ENCODE measurements around the gene KPNA1. TPM values are rescaled to one million over a fixed set of nuclear protein-coding genes. Genes with fewer than 3 reads are reported as not detected.

KPNA1 gene
- total and polyA plus RNA-seq, 2 of the 13 experiments (the other 11 are each of a cell fraction or from before 2014, with no cell fraction given), result 15.4 to 30.0 TPM

DNA sequence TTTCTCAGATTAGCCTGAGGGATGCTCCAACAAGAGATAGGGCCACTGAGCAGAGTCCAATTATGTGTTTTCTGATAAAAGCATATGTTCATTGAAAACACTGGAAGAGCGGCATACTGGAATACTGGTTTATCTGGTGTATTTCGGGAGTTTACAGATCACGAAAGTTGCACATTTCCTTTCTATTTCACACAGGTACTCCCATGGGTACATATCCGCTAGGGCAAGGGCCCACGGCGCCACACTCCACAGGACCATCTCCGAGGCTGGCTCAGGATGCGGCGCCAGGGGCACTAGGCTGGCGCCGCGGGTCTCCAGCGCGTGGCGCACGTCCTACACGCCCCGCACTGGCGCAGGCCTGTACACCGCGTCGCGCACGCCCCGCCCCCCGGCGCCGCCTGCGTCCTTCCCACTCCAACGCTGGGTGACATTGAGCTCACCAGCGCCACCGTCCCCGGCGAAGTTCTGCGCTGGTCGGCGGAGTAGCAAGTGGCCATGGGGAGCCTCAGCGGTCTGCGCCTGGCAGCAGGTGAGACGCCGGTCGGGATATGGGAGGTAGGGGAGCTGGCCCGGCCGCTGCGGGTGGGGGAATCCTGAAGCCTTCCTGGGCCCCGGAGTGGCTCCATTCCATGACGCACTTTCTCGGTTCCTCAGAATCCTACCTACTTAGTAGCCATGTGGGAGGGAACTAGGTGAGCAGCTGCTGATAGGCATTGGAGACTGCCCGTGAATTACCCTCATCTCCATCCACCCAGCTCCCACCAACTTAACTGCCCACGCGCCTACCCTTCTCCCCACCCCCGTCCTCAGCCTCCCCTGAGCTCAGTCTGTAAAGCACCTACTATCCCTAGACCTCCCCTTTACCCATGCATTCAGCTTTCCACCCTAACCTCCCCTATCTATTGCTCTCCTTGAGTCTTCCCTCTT, 130.7 kb downstream of the KPNA1 start, which contains the start of gene FAM162A (continued):
- TF ChIP-seq NR0B2 (CRISPR knock-in tag; IDR thresholded peaks at IDR 0.05), result peak; percentile 67; the same call in 1 of the 2 replicates
- TF ChIP-seq ZNF776 (CRISPR knock-in tag; IDR thresholded peaks at IDR 0.05), result peak; percentile 68; the same call in 1 of the 2 replicates
- TF ChIP-seq EZH2 (conservative IDR thresholded peaks at IDR 0.05; ENCODE audit: low read depth, low read length), result no peak
- TF ChIP-seq, protein P1, sequence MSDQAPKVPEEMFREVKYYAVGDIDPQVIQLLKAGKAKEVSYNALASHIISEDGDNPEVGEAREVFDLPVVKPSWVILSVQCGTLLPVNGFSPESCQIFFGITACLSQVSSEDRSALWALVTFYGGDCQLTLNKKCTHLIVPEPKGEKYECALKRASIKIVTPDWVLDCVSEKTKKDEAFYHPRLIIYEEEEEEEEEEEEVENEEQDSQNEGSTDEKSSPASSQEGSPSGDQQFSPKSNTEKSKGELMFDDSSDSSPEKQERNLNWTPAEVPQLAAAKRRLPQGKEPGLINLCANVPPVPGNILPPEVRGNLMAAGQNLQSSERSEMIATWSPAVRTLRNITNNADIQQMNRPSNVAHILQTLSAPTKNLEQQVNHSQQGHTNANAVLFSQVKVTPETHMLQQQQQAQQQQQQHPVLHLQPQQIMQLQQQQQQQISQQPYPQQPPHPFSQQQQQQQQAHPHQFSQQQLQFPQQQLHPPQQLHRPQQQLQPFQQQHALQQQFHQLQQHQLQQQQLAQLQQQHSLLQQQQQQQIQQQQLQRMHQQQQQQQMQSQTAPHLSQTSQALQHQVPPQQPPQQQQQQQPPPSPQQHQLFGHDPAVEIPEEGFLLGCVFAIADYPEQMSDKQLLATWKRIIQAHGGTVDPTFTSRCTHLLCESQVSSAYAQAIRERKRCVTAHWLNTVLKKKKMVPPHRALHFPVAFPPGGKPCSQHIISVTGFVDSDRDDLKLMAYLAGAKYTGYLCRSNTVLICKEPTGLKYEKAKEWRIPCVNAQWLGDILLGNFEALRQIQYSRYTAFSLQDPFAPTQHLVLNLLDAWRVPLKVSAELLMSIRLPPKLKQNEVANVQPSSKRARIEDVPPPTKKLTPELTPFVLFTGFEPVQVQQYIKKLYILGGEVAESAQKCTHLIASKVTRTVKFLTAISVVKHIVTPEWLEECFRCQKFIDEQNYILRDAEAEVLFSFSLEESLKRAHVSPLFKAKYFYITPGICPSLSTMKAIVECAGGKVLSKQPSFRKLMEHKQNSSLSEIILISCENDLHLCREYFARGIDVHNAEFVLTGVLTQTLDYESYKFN (CRISPR knock-in tag; conservative IDR thresholded peaks at IDR 0.05), result peak; percentile 66; the same call in 1 of the 2 replicates
- no peak; the same call in 1 of the 2 replicates for TF ChIP-seq ARNT2 (CRISPR knock-in tag; IDR thresholded peaks at IDR 0.05; ENCODE audit: low read depth)
- no peak for TF ChIP-seq ZNF549 (CRISPR knock-in tag; IDR thresholded peaks at IDR 0.05)
- TF ChIP-seq, protein P2, sequence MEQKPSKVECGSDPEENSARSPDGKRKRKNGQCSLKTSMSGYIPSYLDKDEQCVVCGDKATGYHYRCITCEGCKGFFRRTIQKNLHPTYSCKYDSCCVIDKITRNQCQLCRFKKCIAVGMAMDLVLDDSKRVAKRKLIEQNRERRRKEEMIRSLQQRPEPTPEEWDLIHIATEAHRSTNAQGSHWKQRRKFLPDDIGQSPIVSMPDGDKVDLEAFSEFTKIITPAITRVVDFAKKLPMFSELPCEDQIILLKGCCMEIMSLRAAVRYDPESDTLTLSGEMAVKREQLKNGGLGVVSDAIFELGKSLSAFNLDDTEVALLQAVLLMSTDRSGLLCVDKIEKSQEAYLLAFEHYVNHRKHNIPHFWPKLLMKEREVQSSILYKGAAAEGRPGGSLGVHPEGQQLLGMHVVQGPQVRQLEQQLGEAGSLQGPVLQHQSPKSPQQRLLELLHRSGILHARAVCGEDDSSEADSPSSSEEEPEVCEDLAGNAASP (CRISPR knock-in tag; IDR thresholded peaks at IDR 0.05; ENCODE audit: borderline replicate concordance), result peak; percentile 78
- TF ChIP-seq ZFP36L1 (CRISPR knock-in tag; IDR thresholded peaks at IDR 0.05), result no peak
- TF ChIP-seq ZFP82 (CRISPR knock-in tag; IDR thresholded peaks at IDR 0.05; ENCODE audit: borderline replicate concordance), result no peak
- TF ChIP-seq CREM (IDR thresholded peaks at IDR 0.05), result no peak
- TF ChIP-seq CREM (CRISPR knock-in tag; IDR thresholded peaks at IDR 0.05), result no peak
- no peak for TF ChIP-seq ZNF432 (CRISPR knock-in tag; IDR thresholded peaks at IDR 0.05; ENCODE audit: borderline replicate concordance)
- peak; percentile 92 for TF ChIP-seq POGZ (CRISPR knock-in tag; IDR thresholded peaks at IDR 0.05)
- peak; percentile 58; the same call in 1 of the 2 replicates for TF ChIP-seq ZHX2 (IDR thresholded peaks at IDR 0.05; ENCODE audit: low read depth)
- TF ChIP-seq ZHX2 (CRISPR knock-in tag; IDR thresholded peaks at IDR 0.05; ENCODE audit: borderline replicate concordance), result no peak
- no peak for TF ChIP-seq SP1 (IDR thresholded peaks at IDR 0.05)
- TF ChIP-seq SP1 (CRISPR knock-in tag; IDR thresholded peaks at IDR 0.05), result peak; percentile 93
- TF ChIP-seq ZNF598 (CRISPR knock-in tag; IDR thresholded peaks at IDR 0.05; ENCODE audit: borderline replicate concordance), result peak; percentile 95; the same call in 1 of the 2 replicates

All from HepG2 (cell line).